ENCODE results near the gene DISP2. TPM values are rescaled to one million over a fixed set of nuclear protein-coding genes. Genes with fewer than 3 reads are reported as not detected.

The DISP2 gene
- total and polyA plus RNA-seq, 2 donors from 2014 or later, result 0.04 to 0.69 TPM

DNA sequence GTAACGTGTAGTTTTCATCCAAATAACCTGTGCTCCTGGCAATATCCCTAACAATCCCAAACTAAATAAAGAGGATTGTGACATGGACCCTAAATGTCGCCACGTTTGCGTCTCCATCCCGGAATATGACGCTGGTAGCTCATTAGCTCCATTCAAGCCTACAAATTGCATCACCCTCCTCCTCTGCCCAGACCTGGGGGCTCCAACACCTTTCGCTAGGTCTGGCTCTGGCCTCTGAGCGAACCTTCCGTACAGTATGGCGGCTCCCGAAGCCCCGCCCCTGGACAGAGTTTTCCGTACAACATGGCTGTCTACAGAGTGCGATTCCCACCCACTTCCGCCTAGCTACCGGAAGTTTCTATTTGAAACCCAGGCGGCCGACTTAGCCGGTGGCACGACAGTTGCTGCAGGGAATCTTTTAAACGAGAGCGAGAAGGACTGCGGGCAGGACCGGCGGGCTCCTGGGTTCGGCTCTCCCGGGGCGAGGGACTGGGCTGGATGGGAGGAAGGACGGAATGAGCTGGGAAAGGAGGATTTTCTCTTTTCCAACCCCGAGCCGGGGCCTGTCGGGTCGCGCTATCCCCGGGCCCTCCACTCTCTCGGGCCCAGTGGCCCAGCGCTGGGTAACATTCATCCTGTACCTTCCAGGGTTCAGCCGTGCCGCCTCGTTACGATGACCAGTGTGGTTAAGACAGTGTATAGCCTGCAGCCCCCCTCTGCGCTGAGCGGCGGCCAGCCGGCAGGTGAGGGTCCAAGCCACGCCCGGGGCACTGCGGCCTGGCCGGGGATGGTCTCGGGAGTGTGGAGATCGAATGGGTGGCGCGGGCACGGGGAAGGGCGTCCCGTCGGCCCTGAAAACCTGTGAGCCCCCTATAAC is 24.8 kb downstream of the DISP2 start, which contains the start of gene KNSTRN:
TSS of gene KNSTRN (plus strand) at position 142 of the 877 bp plus-strand sequence. CDS start at position 257, 115 bp downstream.
- Histone ChIP-seq H3K27ac (ENCODE audit: low read depth in 2 of 2, low read length in 2 of 2) (no peak within 1 kb of the TSS), H3K9ac (ENCODE audit: low read length in 3 of 3) (peak within 1 kb of the TSS; percentile 57 to 73 (median 65)), H3K4me1 (ENCODE audit: control insufficient read depth in 2 of 3, insufficient read depth in 2 of 3, low read depth in 1 of 3, low read length in 3 of 3) (peaks cover 0 to 11% (median 9%) of the 10 kb centered on the region in 3 donors), H3K36me3 (ENCODE audit: control insufficient read depth in 2 of 3, insufficient read depth in 3 of 3, low read length in 3 of 3) (peaks cover 0 to 7% (median 5%) of the 10 kb centered on the region in 3 donors), H3K9me3 (ENCODE audit: control insufficient read depth in 2 of 3, insufficient read depth in 1 of 3, low read length in 3 of 3) (no peaks in the 10 kb centered on the region), H3K27me3 (ENCODE audit: control insufficient read depth, insufficient read depth, low read length) (no peaks in the 10 kb centered on the region), H3K4me3 (ENCODE audit: low read length in 3 of 3) (peak within 1 kb of the TSS; percentile 74 to 87 (median 86))
- peak; percentile 93 to 97 (median 95) for DNase-seq
- no peak for TF ChIP-seq CTCF (IDR thresholded peaks at IDR 0.05; ENCODE audit: borderline replicate concordance, extremely low read depth, insufficient read depth)
- FAIRE-seq, result no peak
- intact Hi-C loops (cut with DNase I), result no loop called here

GRCh38 chr15:40386480-40386879 is 28.5 kb downstream of the DISP2 start:
- Histone ChIP-seq H3K9me3 (ENCODE audit: control insufficient read depth in 2 of 3, insufficient read depth in 1 of 3, low read length in 3 of 3) (no peaks in the 10 kb centered on the region), H3K4me1 (ENCODE audit: control insufficient read depth in 2 of 3, insufficient read depth in 2 of 3, low read depth in 1 of 3, low read length in 3 of 3) (peaks cover 0 to 11% (median 9%) of the 10 kb centered on the region in 3 donors), H3K36me3 (ENCODE audit: control insufficient read depth in 2 of 3, insufficient read depth in 3 of 3, low read length in 3 of 3) (peaks cover 0 to 7% (median 5%) of the 10 kb centered on the region in 3 donors), H3K9ac (ENCODE audit: low read length in 3 of 3) (no peak overlapping the region), H3K4me3 (ENCODE audit: low read length in 3 of 3) (no peak overlapping the region), H3K27me3 (ENCODE audit: control insufficient read depth, insufficient read depth, low read length) (no peaks in the 10 kb centered on the region), H3K27ac (ENCODE audit: low read depth in 2 of 2, low read length in 2 of 2) (no peak overlapping the region)
- no peak for TF ChIP-seq CTCF (IDR thresholded peaks at IDR 0.05; ENCODE audit: borderline replicate concordance, extremely low read depth, insufficient read depth)
- FAIRE-seq (no peak), DNase-seq (no peak)
- intact Hi-C loops (cut with DNase I), result no loop called here

DNA sequence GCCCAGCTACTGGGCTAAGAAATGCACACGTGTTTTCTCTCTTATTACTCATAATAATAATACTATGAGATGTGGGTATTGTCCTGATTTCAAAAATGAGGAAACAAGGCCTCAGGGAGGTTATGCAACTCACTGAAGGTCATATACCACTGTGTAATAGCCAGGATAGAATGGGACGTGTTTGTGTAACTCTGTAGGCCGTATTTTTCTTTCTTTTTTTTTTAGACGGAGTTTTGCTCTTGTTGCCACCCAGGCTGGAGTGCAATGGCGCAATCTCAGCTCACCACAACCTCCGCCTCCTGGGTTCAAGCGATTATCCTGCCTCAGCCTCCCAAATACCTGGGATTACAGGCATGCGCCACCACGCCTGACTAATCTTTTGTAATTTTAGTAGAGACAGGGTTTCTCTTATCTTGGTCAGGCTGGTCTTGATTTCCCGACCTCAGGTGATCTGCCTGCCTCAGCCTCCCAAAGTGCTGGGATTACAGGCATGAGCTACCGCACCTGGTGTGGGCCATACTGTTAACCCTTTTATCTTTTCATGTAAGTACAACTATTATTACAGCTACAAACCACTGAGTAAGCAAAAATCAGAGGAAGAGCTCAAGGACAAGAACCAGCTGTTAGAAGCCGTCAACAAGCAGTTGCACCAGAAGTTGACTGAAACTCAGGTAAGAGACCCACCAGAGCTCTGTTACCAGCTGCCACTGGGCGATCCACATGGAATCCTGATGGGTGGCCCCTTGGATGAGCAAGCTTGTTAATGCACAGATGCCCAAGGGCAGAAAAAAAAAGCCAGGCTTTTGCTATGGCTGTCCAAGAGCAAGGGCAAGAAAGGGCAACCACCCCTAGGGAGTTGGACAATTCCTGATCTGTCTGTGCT is 31.2 kb downstream of the DISP2 start:
- TF ChIP-seq CTCF (IDR thresholded peaks at IDR 0.05; ENCODE audit: borderline replicate concordance, extremely low read depth, insufficient read depth), result no peak
- no peaks in the 10 kb centered on the region for H3K4me1 ChIP-seq (ENCODE audit: control insufficient read depth in 2 of 3, insufficient read depth in 2 of 3, low read depth in 1 of 3, low read length in 3 of 3)
- no peak for FAIRE-seq
- DNase-seq, result no peak
- intact Hi-C loops (cut with DNase I), result no loop called here
- no peak overlapping the region for H3K9ac ChIP-seq (ENCODE audit: low read length in 3 of 3)
- H3K36me3 ChIP-seq (ENCODE audit: control insufficient read depth in 2 of 3, insufficient read depth in 3 of 3, low read length in 3 of 3), result peaks cover 0 to 9% (median 6%) of the 10 kb centered on the region in 3 donors
- H3K27ac ChIP-seq (ENCODE audit: low read depth in 2 of 2, low read length in 2 of 2), result no peak overlapping the region
- H3K9me3 ChIP-seq (ENCODE audit: control insufficient read depth in 2 of 3, insufficient read depth in 1 of 3, low read length in 3 of 3), result no peaks in the 10 kb centered on the region
- no peak overlapping the region for H3K4me3 ChIP-seq (ENCODE audit: low read length in 3 of 3)
- no peaks in the 10 kb centered on the region for H3K27me3 ChIP-seq (ENCODE audit: control insufficient read depth, insufficient read depth, low read length)
